Keratinocyte (primary cell): Measurements from ENCODE around the gene PPP2R1A. TPM values are rescaled to one million over a fixed set of nuclear protein-coding genes. Genes with fewer than 3 reads are reported as not detected.

ENCODE experiments used
- DNase-seq: peaks from one replicate; pipeline ENCODE4 v3.0.0-alpha.2; 2011; ENCODE audit warnings: low read depth, missing footprints, low spot score
- FAIRE-seq: peaks from 2 replicates; lab custom pipeline; 2011; peaks lifted over from hg19 to GRCh38; lab: Jason Lieb, UNC
- H2AFZ ChIP-seq: 2 replicates; pipeline ENCODE4 v1.6.0; 2012; ENCODE audit warnings: low read length, control low read depth, inconsistent platforms; ENCODE audit not compliant: control insufficient read depth
- H3K27ac ChIP-seq: 2 replicates; pipeline ENCODE4 v1.5.1; 2011; ENCODE audit warnings: low read length; ENCODE audit not compliant: control insufficient read depth, insufficient read depth
- H3K27me3 ChIP-seq: 3 replicates; pipeline ENCODE4 v1.6.0; 2011; ENCODE audit warnings: low read length; ENCODE audit not compliant: control insufficient read depth, insufficient read depth; ENCODE audit errors: extremely low read depth
- H3K36me3 ChIP-seq, 2 experiments: 2 replicates in 1 of 2; 3 replicates in 1 of 2; pipeline ENCODE4 v1.5.1; 2011; ENCODE audit warnings: low read length in 2 of 2, mild to moderate bottlenecking in 1 of 2; ENCODE audit not compliant: control insufficient read depth in 2 of 2, insufficient read depth in 2 of 2; ENCODE audit errors: extremely low read depth in 1 of 2
- H3K4me1 ChIP-seq: 3 replicates; pipeline ENCODE4 v1.5.1; 2011; ENCODE audit warnings: low read length; ENCODE audit not compliant: control insufficient read depth, insufficient read depth; ENCODE audit errors: extremely low read depth
- H3K4me2 ChIP-seq: 3 replicates; pipeline ENCODE4 v1.6.0; 2011; ENCODE audit warnings: low read depth, low read length; ENCODE audit not compliant: control insufficient read depth, insufficient read depth; ENCODE audit errors: extremely low read depth
- H3K4me3 ChIP-seq, 3 experiments: fragments of 200-600 bp in 1 of 3; sonication (generic) in 1 of 3; 2 replicates in 2 of 3; 3 replicates in 1 of 3; pipeline ENCODE4 v1.5.1; 2011 to 2016; ENCODE audit warnings: low read length in 3 of 3, mild to moderate bottlenecking in 3 of 3, control low read depth in 2 of 3, inconsistent platforms in 1 of 3, low read depth in 1 of 3, mixed read lengths in 1 of 3, mixed run types in 1 of 3, moderate library complexity in 1 of 3; ENCODE audit not compliant: control insufficient read depth in 2 of 3, insufficient read depth in 2 of 3; ENCODE audit errors: extremely low read depth in 1 of 3
- H3K79me2 ChIP-seq: 2 replicates; pipeline ENCODE4 v1.6.0; 2012; ENCODE audit warnings: low read length; ENCODE audit not compliant: control insufficient read depth, insufficient read depth
- H3K9ac ChIP-seq: 3 replicates; pipeline ENCODE4 v1.6.0; 2011; ENCODE audit warnings: low read length; ENCODE audit not compliant: control insufficient read depth, insufficient read depth; ENCODE audit errors: extremely low read depth
- H3K9me1 ChIP-seq: 3 replicates; pipeline ENCODE4 v1.6.0; 2011; ENCODE audit warnings: low read length; ENCODE audit not compliant: control insufficient read depth, insufficient read depth; ENCODE audit errors: extremely low read depth
- H3K9me3 ChIP-seq: 2 replicates; pipeline ENCODE4 v1.5.1; 2012; ENCODE audit warnings: low read depth, low read length; ENCODE audit not compliant: control insufficient read depth
- H4K20me1 ChIP-seq: 3 replicates; pipeline ENCODE4 v1.6.0; 2011; ENCODE audit warnings: low read length; ENCODE audit not compliant: control insufficient read depth, insufficient read depth; ENCODE audit errors: extremely low read depth
- EZH2 ChIP-seq: IDR thresholded peaks from one replicate; pipeline ENCODE4 v1.6.1; 2012; ENCODE audit warnings: inconsistent platforms, mild to moderate bottlenecking, low read length, moderate library complexity
- dilution Hi-C: fragments of 300-500 bp; cut with MboI; formaldehyde crosslinking; loops from one replicate; pipeline ENCODE4 v1.7.0; 2020; ENCODE audit warnings: low sequenced_read_pairs; ENCODE audit not compliant: extremely low pct_ligation_motif_present
- polyA plus RNA-seq, 5 experiments: library from polyadenylated mRNA; depleted of rRNA in 3 of 5; stranded (reverse) in 3 of 5; stranded (forward) in 1 of 5; unstranded in 1 of 5; fragments of >200 nt; gene quantifications; 1 replicate in 1 of 5; 2 replicates in 3 of 5; 3 replicates in 1 of 5; pipeline versions ENCODE4 v1.2.1 to v1.2.3, GENCODE V29; 2011 to 2012; ENCODE audit warnings: missing spikeins in 2 of 5, low read depth in 1 of 5, low replicate concordance in 1 of 5
- TF ChIP-seq, protein P1 (sequence below), 3 experiments: IDR thresholded peaks in 1 of 3; conservative IDR thresholded peaks in 1 of 3; optimal IDR thresholded peaks in 1 of 3; 2 replicates in 2 of 3; 3 replicates in 1 of 3; pipeline versions ENCODE3 to v1.5.1; 2011; ENCODE audit warnings: low read length in 3 of 3, mild to moderate bottlenecking in 3 of 3, moderate library complexity in 2 of 3, control low read depth in 1 of 3, inconsistent platforms in 1 of 3; ENCODE audit not compliant: insufficient read depth in 2 of 3; ENCODE audit errors: extremely low read depth in 1 of 3

PPP2R1A gene
- polyA plus RNA-seq, 1 donor (not counting 4 experiments of a cell fraction or from before 2014, with no cell fraction given) = 130 TPM

DNA sequence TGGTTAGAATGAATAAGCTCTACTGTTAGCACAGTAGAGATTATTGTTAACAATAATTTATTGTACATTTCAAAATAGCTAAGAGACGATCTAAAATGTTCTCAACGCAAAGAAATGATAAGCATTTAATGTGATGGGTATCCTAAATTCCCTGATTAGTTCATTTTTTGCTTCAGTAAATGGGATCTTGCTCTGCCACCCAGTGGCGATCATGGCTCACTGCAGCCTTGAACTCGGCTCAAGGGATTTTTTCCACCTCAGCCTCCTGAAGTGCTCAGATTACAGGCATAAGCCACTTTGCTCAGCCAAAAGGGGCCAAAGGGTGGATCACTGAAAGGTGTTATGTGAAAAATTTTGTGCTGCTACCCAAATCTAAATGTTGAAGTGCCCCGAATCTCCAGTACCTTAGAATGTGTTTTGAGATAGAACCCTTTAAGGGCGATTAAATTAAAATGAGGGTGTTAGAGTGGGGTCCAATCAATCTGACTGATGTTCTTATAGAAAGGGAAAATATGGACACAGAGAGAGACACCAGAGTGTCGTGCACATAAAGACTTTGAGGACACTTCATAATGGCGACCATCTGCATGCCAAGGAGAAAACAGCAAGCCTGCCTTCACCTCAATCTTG is 48.0 kb downstream of the PPP2R1A start:
- Histone ChIP-seq H3K4me1 (no peaks in the 10 kb centered on the region), H2AFZ (no peak overlapping the region), H3K9me1 (no peaks in the 10 kb centered on the region), H3K4me3 (no peak overlapping the region), H3K4me2 (no peak overlapping the region), H3K9me3 (no peaks in the 10 kb centered on the region), H3K27ac (no peak overlapping the region), H3K9ac (no peak overlapping the region), H4K20me1 (no peaks in the 10 kb centered on the region), H3K36me3 (no peaks in the 10 kb centered on the region), H3K27me3 (no peaks in the 10 kb centered on the region), H3K79me2 (no peaks in the 10 kb centered on the region)
- TF ChIP-seq EZH2 = no peak
- TF ChIP-seq, protein P1, sequence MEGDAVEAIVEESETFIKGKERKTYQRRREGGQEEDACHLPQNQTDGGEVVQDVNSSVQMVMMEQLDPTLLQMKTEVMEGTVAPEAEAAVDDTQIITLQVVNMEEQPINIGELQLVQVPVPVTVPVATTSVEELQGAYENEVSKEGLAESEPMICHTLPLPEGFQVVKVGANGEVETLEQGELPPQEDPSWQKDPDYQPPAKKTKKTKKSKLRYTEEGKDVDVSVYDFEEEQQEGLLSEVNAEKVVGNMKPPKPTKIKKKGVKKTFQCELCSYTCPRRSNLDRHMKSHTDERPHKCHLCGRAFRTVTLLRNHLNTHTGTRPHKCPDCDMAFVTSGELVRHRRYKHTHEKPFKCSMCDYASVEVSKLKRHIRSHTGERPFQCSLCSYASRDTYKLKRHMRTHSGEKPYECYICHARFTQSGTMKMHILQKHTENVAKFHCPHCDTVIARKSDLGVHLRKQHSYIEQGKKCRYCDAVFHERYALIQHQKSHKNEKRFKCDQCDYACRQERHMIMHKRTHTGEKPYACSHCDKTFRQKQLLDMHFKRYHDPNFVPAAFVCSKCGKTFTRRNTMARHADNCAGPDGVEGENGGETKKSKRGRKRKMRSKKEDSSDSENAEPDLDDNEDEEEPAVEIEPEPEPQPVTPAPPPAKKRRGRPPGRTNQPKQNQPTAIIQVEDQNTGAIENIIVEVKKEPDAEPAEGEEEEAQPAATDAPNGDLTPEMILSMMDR (optimal IDR thresholded peaks at IDR 0.05 in 1 of 3, IDR thresholded peaks at IDR 0.05 in 1 of 3, conservative IDR thresholded peaks at IDR 0.05 in 1 of 3; ENCODE audit: extremely low read depth in 1 of 3, insufficient read depth in 2 of 3, low read length in 3 of 3) = peak; percentile 74 to 94 (median 85)
- peak; percentile 95 for FAIRE-seq
- DNase-seq = no peak
- dilution Hi-C loops = no loop called here

- H3K36me3 ChIP-seq = no peaks in the 10 kb centered on the region
- no peak overlapping the region for H2AFZ ChIP-seq
- H3K79me2 ChIP-seq = no peaks in the 10 kb centered on the region
- H3K4me3 ChIP-seq = no peak overlapping the region
- H3K9ac ChIP-seq = no peak overlapping the region
- H4K20me1 ChIP-seq = no peaks in the 10 kb centered on the region
- no peaks in the 10 kb centered on the region for H3K9me1 ChIP-seq
- dilution Hi-C loops = no loop called here
- no peak overlapping the region for H3K4me2 ChIP-seq
- DNase-seq (no peak), FAIRE-seq (no peak)
- H3K27ac ChIP-seq = no peak overlapping the region
- H3K27me3 ChIP-seq = no peaks in the 10 kb centered on the region
- no peak for TF ChIP-seq EZH2
- TF ChIP-seq, protein P1 (optimal IDR thresholded peaks at IDR 0.05 in 1 of 3, IDR thresholded peaks at IDR 0.05 in 1 of 3, conservative IDR thresholded peaks at IDR 0.05 in 1 of 3; ENCODE audit: extremely low read depth in 1 of 3, insufficient read depth in 2 of 3, low read length in 3 of 3) = no peak
- no peaks in the 10 kb centered on the region for H3K4me1 ChIP-seq
- H3K9me3 ChIP-seq = no peaks in the 10 kb centered on the region
Measured at GRCh38 chr19:52244021-52244420, 54.2 kb downstream of the PPP2R1A start.
